Measurements from ENCODE around the gene ABCA1.
A peak's percentile ranks its signal among the peaks of the same experiment; 100 is the strongest.

ABCA1 gene

DNA sequence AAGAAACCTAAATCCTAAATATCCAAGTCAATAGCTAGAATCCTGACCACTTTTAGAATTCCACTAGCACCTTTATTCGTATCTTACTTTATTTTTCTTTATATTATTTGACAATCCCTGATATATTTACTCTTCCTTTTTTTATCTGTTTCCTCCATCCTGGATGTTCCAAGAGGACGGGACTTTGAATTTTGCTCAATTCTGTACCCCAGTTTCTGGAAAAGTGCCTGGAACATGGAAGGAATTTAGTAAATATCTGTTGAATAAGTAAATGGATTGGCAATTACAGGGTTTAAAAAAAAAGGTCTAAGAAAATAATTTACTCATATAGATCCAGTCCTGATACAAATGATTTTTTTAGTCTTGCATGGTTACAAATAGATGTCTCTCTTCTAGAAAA lies 181.7 kb downstream of the ABCA1 start:
- no peak for DNase-seq (ENCODE audit: extremely low spot score)
- TF ChIP-seq LEF1 (IDR thresholded peaks at IDR 0.05; ENCODE audit: borderline replicate concordance) (no peak), ZNF384 (IDR thresholded peaks at IDR 0.05) (no peak), FOXK2 (IDR thresholded peaks at IDR 0.05) (no peak), ELF4 (IDR thresholded peaks at IDR 0.05) (no peak), SUZ12 (IDR thresholded peaks at IDR 0.05) (no peak), BHLHE40 (IDR thresholded peaks at IDR 0.05; ENCODE audit: borderline replicate concordance) (no peak), CTBP1 (IDR thresholded peaks at IDR 0.05; ENCODE audit: borderline replicate concordance) (no peak), SP1 (IDR thresholded peaks at IDR 0.05) (no peak), NFRKB (IDR thresholded peaks at IDR 0.05) (no peak), FOXA1 (IDR thresholded peaks at IDR 0.05) (no peak), TARDBP (IDR thresholded peaks at IDR 0.05) (no peak), L3MBTL2 (conservative IDR thresholded peaks at IDR 0.05) (no peak), ARNT (IDR thresholded peaks at IDR 0.05) (no peak), FOXM1 (IDR thresholded peaks at IDR 0.05; ENCODE audit: borderline replicate concordance) (no peak), HDGF (IDR thresholded peaks at IDR 0.05; ENCODE audit: borderline replicate concordance) (no peak)
- TF ChIP-seq, protein P1, sequence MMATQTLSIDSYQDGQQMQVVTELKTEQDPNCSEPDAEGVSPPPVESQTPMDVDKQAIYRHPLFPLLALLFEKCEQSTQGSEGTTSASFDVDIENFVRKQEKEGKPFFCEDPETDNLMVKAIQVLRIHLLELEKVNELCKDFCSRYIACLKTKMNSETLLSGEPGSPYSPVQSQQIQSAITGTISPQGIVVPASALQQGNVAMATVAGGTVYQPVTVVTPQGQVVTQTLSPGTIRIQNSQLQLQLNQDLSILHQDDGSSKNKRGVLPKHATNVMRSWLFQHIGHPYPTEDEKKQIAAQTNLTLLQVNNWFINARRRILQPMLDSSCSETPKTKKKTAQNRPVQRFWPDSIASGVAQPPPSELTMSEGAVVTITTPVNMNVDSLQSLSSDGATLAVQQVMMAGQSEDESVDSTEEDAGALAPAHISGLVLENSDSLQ (IDR thresholded peaks at IDR 0.05): no peak
- ChIA-PET CTCF (no interaction called here), POLR2A (interaction anchor here (0.7 to 1.7 kb wide), 2 partner anchors 16 to 222 kb away, joined by 3 to 5 read pairs; no protein-coding TSS in a partner anchor)

DNA sequence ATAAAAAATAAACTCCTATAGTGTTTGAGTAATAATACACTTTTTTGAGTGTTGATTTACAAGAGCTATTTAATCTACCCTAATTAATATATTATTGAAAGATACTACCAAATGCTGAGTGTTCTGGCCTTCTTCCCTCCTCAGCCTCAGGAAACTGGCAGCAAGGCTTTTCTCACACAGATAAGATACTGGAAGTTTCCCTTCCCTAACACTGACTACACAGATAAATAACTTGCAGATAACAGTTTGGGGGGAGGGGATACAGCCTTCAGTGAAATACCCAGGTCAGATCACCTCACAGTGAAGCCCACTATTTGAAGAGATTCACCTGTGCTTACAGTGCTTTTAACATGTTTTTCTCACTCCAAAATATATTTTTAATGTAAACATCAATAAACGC lies 182.1 kb downstream of the ABCA1 start:
- ChIA-PET CTCF (no interaction called here), POLR2A (interaction anchor here (0.7 kb wide), 1 partner anchor 222 kb away, joined by 3 read pairs; no protein-coding TSS in a partner anchor)
- no peak for DNase-seq (ENCODE audit: extremely low spot score)
- TF ChIP-seq CTBP1 (IDR thresholded peaks at IDR 0.05; ENCODE audit: borderline replicate concordance): no peak
- no peak for TF ChIP-seq LEF1 (IDR thresholded peaks at IDR 0.05; ENCODE audit: borderline replicate concordance)
- TF ChIP-seq, protein P1 (IDR thresholded peaks at IDR 0.05): no peak
- TF ChIP-seq ZNF384 (IDR thresholded peaks at IDR 0.05): no peak
- TF ChIP-seq HDGF (IDR thresholded peaks at IDR 0.05; ENCODE audit: borderline replicate concordance): no peak
- TF ChIP-seq NFRKB (IDR thresholded peaks at IDR 0.05): no peak
- no peak for TF ChIP-seq BHLHE40 (IDR thresholded peaks at IDR 0.05; ENCODE audit: borderline replicate concordance)
- TF ChIP-seq FOXM1 (IDR thresholded peaks at IDR 0.05; ENCODE audit: borderline replicate concordance): no peak
- no peak for TF ChIP-seq ELF4 (IDR thresholded peaks at IDR 0.05)
- TF ChIP-seq L3MBTL2 (conservative IDR thresholded peaks at IDR 0.05): no peak
- no peak for TF ChIP-seq SP1 (IDR thresholded peaks at IDR 0.05)
- TF ChIP-seq SUZ12 (IDR thresholded peaks at IDR 0.05): no peak
- TF ChIP-seq TARDBP (IDR thresholded peaks at IDR 0.05): no peak
- no peak for TF ChIP-seq ARNT (IDR thresholded peaks at IDR 0.05)

- ChIA-PET POLR2A (no interaction called here), CTCF (no interaction called here)
- TF ChIP-seq FOXA1 (IDR thresholded peaks at IDR 0.05) (no peak), FOXK2 (IDR thresholded peaks at IDR 0.05) (no peak), ELF4 (IDR thresholded peaks at IDR 0.05) (no peak), CTBP1 (IDR thresholded peaks at IDR 0.05; ENCODE audit: borderline replicate concordance) (no peak), ZNF384 (IDR thresholded peaks at IDR 0.05) (no peak), SP1 (IDR thresholded peaks at IDR 0.05) (no peak), FOXM1 (IDR thresholded peaks at IDR 0.05; ENCODE audit: borderline replicate concordance) (no peak), LEF1 (IDR thresholded peaks at IDR 0.05; ENCODE audit: borderline replicate concordance) (no peak), L3MBTL2 (conservative IDR thresholded peaks at IDR 0.05) (no peak), SUZ12 (IDR thresholded peaks at IDR 0.05) (no peak), TARDBP (IDR thresholded peaks at IDR 0.05) (no peak), BHLHE40 (IDR thresholded peaks at IDR 0.05; ENCODE audit: borderline replicate concordance) (no peak), NFRKB (IDR thresholded peaks at IDR 0.05) (no peak), ARNT (IDR thresholded peaks at IDR 0.05) (no peak), HDGF (IDR thresholded peaks at IDR 0.05; ENCODE audit: borderline replicate concordance) (no peak)
- TF ChIP-seq, protein P1 (IDR thresholded peaks at IDR 0.05): no peak
- peak; percentile 45 for DNase-seq (ENCODE audit: extremely low spot score)
Observed at GRCh38 chr9:104743376-104743985, 184.5 kb downstream of the ABCA1 start.

DNA sequence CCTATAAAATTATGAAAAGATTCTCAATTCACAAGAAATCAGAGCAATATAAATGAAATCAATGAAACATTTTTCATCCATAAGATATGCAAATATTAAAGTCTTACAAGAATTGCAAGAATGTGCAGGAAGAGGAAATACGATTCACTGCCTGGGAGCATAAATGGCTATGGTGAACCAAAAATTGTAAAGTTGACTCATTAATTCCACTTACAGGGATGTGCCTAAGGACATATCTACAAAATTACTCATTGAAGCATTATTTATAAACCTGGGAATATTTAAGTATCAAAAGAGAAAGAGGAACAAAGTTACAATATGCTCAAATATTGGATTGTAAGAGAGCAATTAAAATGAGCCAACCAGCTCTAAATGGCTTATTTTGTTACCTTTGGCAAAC lies 187.3 kb downstream of the ABCA1 start:
- DNase-seq (ENCODE audit: extremely low spot score): no peak
- ChIA-PET POLR2A (no interaction called here), CTCF (no interaction called here)
- TF ChIP-seq ZNF384 (IDR thresholded peaks at IDR 0.05): no peak
- TF ChIP-seq TARDBP (IDR thresholded peaks at IDR 0.05): no peak
- no peak for TF ChIP-seq CTBP1 (IDR thresholded peaks at IDR 0.05; ENCODE audit: borderline replicate concordance)
- no peak for TF ChIP-seq SP1 (IDR thresholded peaks at IDR 0.05)

DNA sequence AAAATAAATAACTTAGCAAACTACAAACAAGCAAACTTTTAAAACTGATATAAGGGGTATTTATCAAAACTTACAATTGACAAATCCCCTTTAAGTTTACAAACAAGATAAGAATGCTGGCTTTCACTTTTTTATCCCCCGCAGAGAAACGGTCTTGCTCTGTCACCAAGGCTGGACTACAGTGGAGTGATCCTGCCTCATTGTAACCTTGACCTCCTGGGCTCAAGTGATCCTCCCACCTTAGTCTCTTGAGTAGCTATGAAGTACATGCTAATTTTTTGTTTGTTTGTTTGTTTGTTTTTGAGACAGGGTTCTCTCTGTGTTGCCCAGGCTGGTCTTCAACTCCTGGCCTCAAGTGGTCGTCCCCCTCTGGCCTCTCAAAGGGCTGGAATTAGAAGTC lies 189.5 kb downstream of the ABCA1 start:
- no peak for DNase-seq (ENCODE audit: extremely low spot score)
- ChIA-PET CTCF (no interaction called here), POLR2A (no interaction called here)
- TF ChIP-seq HDGF (IDR thresholded peaks at IDR 0.05; ENCODE audit: borderline replicate concordance) (no peak), FOXM1 (IDR thresholded peaks at IDR 0.05; ENCODE audit: borderline replicate concordance) (no peak), BHLHE40 (IDR thresholded peaks at IDR 0.05; ENCODE audit: borderline replicate concordance) (no peak), ELF4 (IDR thresholded peaks at IDR 0.05) (no peak), L3MBTL2 (conservative IDR thresholded peaks at IDR 0.05) (no peak), ZNF384 (IDR thresholded peaks at IDR 0.05) (no peak), CTBP1 (IDR thresholded peaks at IDR 0.05; ENCODE audit: borderline replicate concordance) (no peak), FOXA1 (IDR thresholded peaks at IDR 0.05) (no peak), TARDBP (IDR thresholded peaks at IDR 0.05) (no peak), FOXK2 (IDR thresholded peaks at IDR 0.05) (no peak), SP1 (IDR thresholded peaks at IDR 0.05) (no peak), NFRKB (IDR thresholded peaks at IDR 0.05) (no peak), ARNT (IDR thresholded peaks at IDR 0.05) (no peak)
- TF ChIP-seq, protein P1 (IDR thresholded peaks at IDR 0.05): no peak
